ENCODE results near the gene ERGIC2.

GRCh38 chr12:29427964-29428363 lies 47.0 kb upstream of the ERGIC2 start:
- no peak for TF ChIP-seq CTCF (IDR thresholded peaks at IDR 0.05)
- TF ChIP-seq POLR2A (IDR thresholded peaks at IDR 0.05), result no peak
